K562 (cell line): Measurements from ENCODE around the gene SCG5. TPM values are rescaled to one million over a fixed set of nuclear protein-coding genes. Genes with fewer than 3 reads are reported as not detected.
"Not testable (repeated sequence)": the region's sequence is repeated elsewhere in the genome, so short reads cannot be mapped to it uniquely, and the experiment has no call there.

ENCODE experiments used
- BRD9 ChIP-seq: fragments of 450-650 bp; IDR thresholded peaks from 2 replicates; pipeline ENCODE4 v1.6.1; 2018; ENCODE audit warnings: low read depth; ENCODE audit not compliant: partially characterized antibody
- MYC ChIP-seq, 2 experiments: fragments of 250-450 bp in 1 of 2; sonication (Bioruptor Pico) in 1 of 2; IDR thresholded peaks; 2 replicates each; pipeline versions ENCODE4 v1.5.1 to v1.6.1; 2012 to 2021; ENCODE audit warnings: low read depth in 2 of 2, borderline replicate concordance in 1 of 2, improper control_type of control experiment in 1 of 2, low read length in 1 of 2, mild to moderate bottlenecking in 1 of 2, moderate library complexity in 1 of 2
- NR2C2 ChIP-seq, 2 experiments: fragments of 200-800 bp in 1 of 2; sonication (Bioruptor generic) in 1 of 2; sonication (generic) in 1 of 2; formaldehyde crosslinking in 1 of 2; IDR thresholded peaks; 2 replicates each; pipeline versions ENCODE4 v1.6.1 to v1.8.0; 2016 to 2022; ENCODE audit warnings: mild to moderate bottlenecking in 1 of 2, missing compliant biosample characterization in 1 of 2, missing genetic modification characterization in 1 of 2, missing genetic modification reagents in 1 of 2
- POLR2G ChIP-seq: fragments of 200-400 bp; formaldehyde crosslinking; IDR thresholded peaks from 2 replicates; pipeline ENCODE4 v1.6.1; 2017; ENCODE audit warnings: low read depth, mild to moderate bottlenecking, antibody characterized with exemption, low read length, moderate library complexity
- RBBP5 ChIP-seq: fragments of 200-600 bp; sonication (generic); IDR thresholded peaks from 2 replicates; pipeline ENCODE4 v1.6.1; 2012; ENCODE audit warnings: borderline replicate concordance, mild to moderate bottlenecking, low read length, control low read depth, inconsistent platforms; ENCODE audit not compliant: insufficient read depth, poor library complexity, severe bottlenecking
- RBFOX2 ChIP-seq: fragments of 200-400 bp; formaldehyde crosslinking; IDR thresholded peaks from 2 replicates; pipeline ENCODE4 v1.6.1; 2017; ENCODE audit warnings: low read depth, mild to moderate bottlenecking, low read length, moderate library complexity
- SIN3A ChIP-seq, 2 experiments: fragments of 150-350 bp in 1 of 2; IDR thresholded peaks; 2 replicates each; pipeline ENCODE4 v1.6.1; 2011 to 2016; ENCODE audit warnings: borderline replicate concordance in 2 of 2, low read depth in 2 of 2, low read length in 2 of 2, mild to moderate bottlenecking in 2 of 2, moderate library complexity in 2 of 2; ENCODE audit not compliant: control insufficient read depth in 1 of 2
- SUPT5H ChIP-seq: fragments of 450-650 bp; IDR thresholded peaks from 2 replicates; pipeline ENCODE4 v1.6.1; 2016
- TAF1 ChIP-seq: IDR thresholded peaks from 2 replicates; pipeline ENCODE4 v1.6.1; 2011; ENCODE audit warnings: mild to moderate bottlenecking, low read length, moderate library complexity; ENCODE audit not compliant: insufficient read depth, control insufficient read depth, severe bottlenecking; ENCODE audit errors: extremely low read depth
- YY1 ChIP-seq, 3 experiments: IDR thresholded peaks; 2 replicates each; pipeline ENCODE4 v1.6.1; 2011; ENCODE audit warnings: low read length in 2 of 3, mild to moderate bottlenecking in 2 of 3, moderate library complexity in 2 of 3, borderline replicate concordance in 1 of 3, control low read depth in 1 of 3, low read depth in 1 of 3; ENCODE audit not compliant: insufficient read depth in 3 of 3, insufficient replicate concordance in 2 of 3, control insufficient read depth in 1 of 3, insufficient read length in 1 of 3; ENCODE audit errors: extremely low read depth in 1 of 3
- ZFX ChIP-seq: sonication (generic); formaldehyde crosslinking; IDR thresholded peaks from 2 replicates; pipeline ENCODE4 v1.8.0; 2022; ENCODE audit warnings: mild to moderate bottlenecking, missing genetic modification reagents, moderate library complexity
- polyA plus RNA-seq, 8 experiments: library from polyadenylated mRNA; depleted of rRNA in 4 of 8; stranded (reverse) in 5 of 8; unstranded in 3 of 8; fragments of >200 nt; fragmentation: Nextera tagmentation in 2 of 8; fragmentation: Illumina TruSeq in 1 of 8; extraction: Ambion mirVana in 2 of 8; extraction: Trizol in 1 of 8; gene quantifications; 2 replicates each; pipeline versions ENCODE4 v1.2.1 to v1.2.3, GENCODE V29; 2011 to 2014; ENCODE audit warnings: inconsistent platforms in 1 of 8, missing spikeins in 1 of 8
- total RNA-seq, 7 experiments: library from RNA; depleted of rRNA in 6 of 7; stranded (reverse); fragments of >200 nt in 6 of 7; fragmentation: Illumina TruSeq in 2 of 7; extraction: Trizol in 2 of 7; gene quantifications; 2 replicates each; pipeline versions ENCODE4 v1.2.1 to v1.2.3, GENCODE V29; 2011 to 2021; ENCODE audit warnings: low replicate concordance in 1 of 7
- TF ChIP-seq, protein P1 (sequence below): IDR thresholded peaks from 2 replicates; pipeline ENCODE4 v1.6.1; 2011; ENCODE audit warnings: borderline replicate concordance, low read depth, mild to moderate bottlenecking, moderate library complexity, low read length; ENCODE audit not compliant: insufficient read depth, poor library complexity, severe bottlenecking
- TF ChIP-seq, protein P2 (sequence below): fragments of 450-650 bp; formaldehyde crosslinking; IDR thresholded peaks from 2 replicates; pipeline ENCODE4 v1.4.0; 2022; ENCODE audit warnings: missing genetic modification characterization
- TF ChIP-seq, protein P3 (sequence below), 2 experiments: IDR thresholded peaks; 2 replicates each; pipeline ENCODE4 v1.6.1; 2011; ENCODE audit warnings: borderline replicate concordance in 1 of 2, control low read depth in 1 of 2, low read depth in 1 of 2, low read length in 1 of 2, mild to moderate bottlenecking in 1 of 2, mixed read lengths in 1 of 2, moderate library complexity in 1 of 2; ENCODE audit not compliant: insufficient read depth in 1 of 2, insufficient read length in 1 of 2, poor library complexity in 1 of 2, severe bottlenecking in 1 of 2; ENCODE audit errors: extremely low read depth in 1 of 2
- TF ChIP-seq, protein P4 (sequence below), 2 experiments: fragments of 450-650 bp; IDR thresholded peaks; 2 replicates each; pipeline ENCODE4 v1.6.1; 2016

Gene SCG5
- total and polyA plus RNA-seq, 9 of the 15 experiments (the other 6 are each of a cell fraction or from before 2014, with no cell fraction given): 0.06 to 0.76 (median 0.28) TPM; not detected in 2

DNA sequence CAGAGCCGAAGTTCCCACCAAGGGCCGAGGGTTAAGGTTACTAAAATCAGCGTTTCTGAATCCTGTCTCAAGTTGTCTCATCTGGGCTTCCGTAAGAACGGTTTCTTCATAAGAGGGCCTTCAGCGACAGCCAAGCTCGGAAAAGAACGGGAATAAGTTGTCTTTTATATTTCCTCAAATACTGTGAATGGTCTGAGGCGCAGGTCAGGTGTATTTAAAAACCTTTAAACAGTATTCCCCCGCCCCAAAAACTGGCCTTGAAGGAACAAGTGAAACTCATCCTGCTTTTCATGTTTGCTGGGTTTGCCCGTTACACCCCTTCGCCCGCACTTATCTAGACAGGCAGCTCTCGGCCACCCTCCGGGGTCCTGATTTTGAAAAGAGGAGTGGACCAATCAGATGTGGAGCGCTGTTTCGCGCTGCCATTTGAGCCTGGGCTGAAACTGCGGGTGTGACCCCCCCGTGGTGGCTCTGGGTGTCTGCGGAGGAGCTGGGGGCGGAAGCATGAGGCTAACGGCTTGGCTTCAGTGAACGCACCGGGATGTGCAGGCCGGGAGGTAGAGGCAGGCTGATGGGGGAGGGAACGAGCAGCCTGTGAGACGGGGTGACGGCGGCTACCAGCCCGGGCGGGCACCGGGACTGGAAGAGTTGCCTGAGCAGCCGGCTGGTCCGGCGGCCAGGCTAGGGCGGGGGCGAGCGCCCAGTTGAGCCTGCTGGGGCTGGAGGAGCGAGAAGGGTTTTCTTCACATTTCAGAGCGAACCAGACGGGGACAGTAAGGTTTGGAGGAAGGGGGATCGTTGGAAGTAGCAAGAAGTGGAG lies 26.2 kb upstream of the SCG5 start, which contains the start of gene ARHGAP11A (continued):
- TF ChIP-seq MYC (IDR thresholded peaks at IDR 0.05; ENCODE audit: low read depth, low read length): peak; percentile 70; the same call in 1 of the 2 replicates
- not testable (repeated sequence) for TF ChIP-seq MYC (CRISPR knock-in tag; IDR thresholded peaks at IDR 0.05; ENCODE audit: borderline replicate concordance, low read depth); NR2C2 (CRISPR knock-in tag; IDR thresholded peaks at IDR 0.05)
- peak; percentile 14 for TF ChIP-seq TAF1
- peak; percentile 84 for TF ChIP-seq RBFOX2
- TF ChIP-seq RBBP5: peak; percentile 52
- TF ChIP-seq, protein P1, sequence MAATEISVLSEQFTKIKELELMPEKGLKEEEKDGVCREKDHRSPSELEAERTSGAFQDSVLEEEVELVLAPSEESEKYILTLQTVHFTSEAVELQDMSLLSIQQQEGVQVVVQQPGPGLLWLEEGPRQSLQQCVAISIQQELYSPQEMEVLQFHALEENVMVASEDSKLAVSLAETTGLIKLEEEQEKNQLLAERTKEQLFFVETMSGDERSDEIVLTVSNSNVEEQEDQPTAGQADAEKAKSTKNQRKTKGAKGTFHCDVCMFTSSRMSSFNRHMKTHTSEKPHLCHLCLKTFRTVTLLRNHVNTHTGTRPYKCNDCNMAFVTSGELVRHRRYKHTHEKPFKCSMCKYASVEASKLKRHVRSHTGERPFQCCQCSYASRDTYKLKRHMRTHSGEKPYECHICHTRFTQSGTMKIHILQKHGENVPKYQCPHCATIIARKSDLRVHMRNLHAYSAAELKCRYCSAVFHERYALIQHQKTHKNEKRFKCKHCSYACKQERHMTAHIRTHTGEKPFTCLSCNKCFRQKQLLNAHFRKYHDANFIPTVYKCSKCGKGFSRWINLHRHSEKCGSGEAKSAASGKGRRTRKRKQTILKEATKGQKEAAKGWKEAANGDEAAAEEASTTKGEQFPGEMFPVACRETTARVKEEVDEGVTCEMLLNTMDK: peak; percentile 33
- TF ChIP-seq POLR2G: peak; percentile 82
- TF ChIP-seq NR2C2 (tag; IDR thresholded peaks at IDR 0.05): peak; percentile 39; the same call in 1 of the 2 replicates
- peak in 1 of 3 experiments; percentile 37 for TF ChIP-seq YY1 (IDR thresholded peaks at IDR 0.05; ENCODE audit: borderline replicate concordance in 1 of 3, control insufficient read depth in 1 of 3, extremely low read depth in 1 of 3, insufficient read depth in 3 of 3, insufficient read length in 1 of 3, insufficient replicate concordance in 2 of 3, low read depth in 1 of 3, low read length in 2 of 3)
- TF ChIP-seq, protein P2, sequence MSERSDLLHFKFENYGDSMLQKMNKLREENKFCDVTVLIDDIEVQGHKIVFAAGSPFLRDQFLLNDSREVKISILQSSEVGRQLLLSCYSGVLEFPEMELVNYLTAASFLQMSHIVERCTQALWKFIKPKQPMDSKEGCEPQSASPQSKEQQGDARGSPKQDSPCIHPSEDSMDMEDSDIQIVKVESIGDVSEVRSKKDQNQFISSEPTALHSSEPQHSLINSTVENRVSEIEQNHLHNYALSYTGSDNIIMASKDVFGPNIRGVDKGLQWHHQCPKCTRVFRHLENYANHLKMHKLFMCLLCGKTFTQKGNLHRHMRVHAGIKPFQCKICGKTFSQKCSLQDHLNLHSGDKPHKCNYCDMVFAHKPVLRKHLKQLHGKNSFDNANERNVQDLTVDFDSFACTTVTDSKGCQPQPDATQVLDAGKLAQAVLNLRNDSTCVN (CRISPR knock-in tag): 0 out of 2 replicates have a peak, but pooled peaks have one; percentile 30
- peak; percentile 34 for TF ChIP-seq BRD9
- peak; percentile 36 for TF ChIP-seq ZFX (CRISPR knock-in tag)
- TF ChIP-seq, protein P3, sequence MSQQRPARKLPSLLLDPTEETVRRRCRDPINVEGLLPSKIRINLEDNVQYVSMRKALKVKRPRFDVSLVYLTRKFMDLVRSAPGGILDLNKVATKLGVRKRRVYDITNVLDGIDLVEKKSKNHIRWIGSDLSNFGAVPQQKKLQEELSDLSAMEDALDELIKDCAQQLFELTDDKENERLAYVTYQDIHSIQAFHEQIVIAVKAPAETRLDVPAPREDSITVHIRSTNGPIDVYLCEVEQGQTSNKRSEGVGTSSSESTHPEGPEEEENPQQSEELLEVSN (IDR thresholded peaks at IDR 0.05; ENCODE audit: borderline replicate concordance in 1 of 2, extremely low read depth in 1 of 2, insufficient read depth in 1 of 2, insufficient read length in 1 of 2, low read depth in 1 of 2, low read length in 1 of 2, poor library complexity in 1 of 2, severe bottlenecking in 1 of 2): peak in 1 of 2 experiments; percentile 22
- 0 out of 4 replicates have a peak, but pooled peaks have one; percentile 31 to 67 for TF ChIP-seq SIN3A (IDR thresholded peaks at IDR 0.05; ENCODE audit: borderline replicate concordance in 2 of 2, control insufficient read depth in 1 of 2, low read depth in 2 of 2, low read length in 2 of 2)
- TF ChIP-seq SUPT5H: peak; percentile 49; the same call in 1 of the 2 replicates
- TF ChIP-seq, protein P4, sequence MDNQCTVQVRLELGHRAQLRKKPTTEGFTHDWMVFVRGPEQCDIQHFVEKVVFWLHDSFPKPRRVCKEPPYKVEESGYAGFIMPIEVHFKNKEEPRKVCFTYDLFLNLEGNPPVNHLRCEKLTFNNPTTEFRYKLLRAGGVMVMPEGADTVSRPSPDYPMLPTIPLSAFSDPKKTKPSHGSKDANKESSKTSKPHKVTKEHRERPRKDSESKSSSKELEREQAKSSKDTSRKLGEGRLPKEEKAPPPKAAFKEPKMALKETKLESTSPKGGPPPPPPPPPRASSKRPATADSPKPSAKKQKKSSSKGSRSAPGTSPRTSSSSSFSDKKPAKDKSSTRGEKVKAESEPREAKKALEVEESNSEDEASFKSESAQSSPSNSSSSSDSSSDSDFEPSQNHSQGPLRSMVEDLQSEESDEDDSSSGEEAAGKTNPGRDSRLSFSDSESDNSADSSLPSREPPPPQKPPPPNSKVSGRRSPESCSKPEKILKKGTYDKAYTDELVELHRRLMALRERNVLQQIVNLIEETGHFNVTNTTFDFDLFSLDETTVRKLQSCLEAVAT (IDR thresholded peaks at IDR 0.05): peak; percentile 24 to 71; a peak in 1 of 4 replicates
